NT2/D1 (cell line): Measurements from ENCODE around the gene SCYGR4.

Experiments
- SUZ12 ChIP-seq: IDR thresholded peaks from 2 replicates; pipeline ENCODE4 v1.6.1; 2011; ENCODE audit not compliant: insufficient read length, insufficient read depth; ENCODE audit errors: extremely low read depth
- YY1 ChIP-seq: IDR thresholded peaks from 2 replicates; pipeline ENCODE4 v1.6.1; 2011; ENCODE audit not compliant: insufficient read length, insufficient read depth
- ZNF274 ChIP-seq: IDR thresholded peaks from 2 replicates; pipeline ENCODE4 v1.6.1; 2011; ENCODE audit warnings: mild to moderate bottlenecking, low read depth, low read length

DNA sequence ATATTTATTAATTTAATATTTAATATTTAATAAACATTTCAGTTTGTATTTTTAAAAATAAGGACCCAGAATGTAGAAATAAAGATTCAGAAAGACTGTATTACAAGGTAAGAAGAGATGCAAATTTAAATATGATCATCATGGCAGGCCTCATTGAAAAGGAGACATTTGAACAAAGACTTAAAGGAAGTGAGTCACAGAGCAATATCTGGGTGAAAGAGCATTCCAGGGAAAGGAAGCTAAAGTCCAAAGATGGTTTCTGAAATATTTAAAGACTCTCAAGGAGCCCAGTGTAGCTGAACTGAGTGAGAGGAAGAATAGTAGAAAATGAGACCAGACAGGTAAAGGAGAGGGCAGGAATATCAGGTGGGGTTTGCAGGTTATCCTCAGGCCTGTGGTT is 5.9 kb downstream of the SCYGR4 start:
- TF ChIP-seq SUZ12 = no peak
- TF ChIP-seq ZNF274 = no peak
- TF ChIP-seq YY1 = no peak
